ENCODE data around the gene SNX33.

GRCh38 chr15:75625542-75626347 is 22.0 kb upstream of the SNX33 start, which contains the start of gene SNUPN:
- TF ChIP-seq CTCF (IDR thresholded peaks at IDR 0.05; ENCODE audit: poor library complexity) (no peak), EZH2 (IDR thresholded peaks at IDR 0.05; ENCODE audit: borderline replicate concordance) (no peak)

Measured in hepatocyte (in vitro differentiated cells).